Ishikawa (cell line): ENCODE measurements around the gene IL4R.

Experiments used
- CEBPB ChIP-seq: IDR thresholded peaks from 2 replicates; pipeline ENCODE4 v1.6.1; 2012
- CREB1 ChIP-seq: IDR thresholded peaks from 2 replicates; pipeline ENCODE4 v1.6.1; 2012; ENCODE audit warnings: low read depth
- EGR1 ChIP-seq: IDR thresholded peaks from 2 replicates; pipeline ENCODE4 v1.6.1; 2012
- EP300 ChIP-seq: IDR thresholded peaks from 2 replicates; pipeline ENCODE4 v1.6.1; 2012; ENCODE audit warnings: borderline replicate concordance
- FOXM1 ChIP-seq: IDR thresholded peaks from 2 replicates; pipeline ENCODE4 v1.6.1; 2012; ENCODE audit warnings: low read depth, borderline replicate concordance
- MAX ChIP-seq: IDR thresholded peaks from 2 replicates; pipeline ENCODE4 v1.6.1; 2012
- NFIC ChIP-seq: IDR thresholded peaks from 2 replicates; pipeline ENCODE4 v1.6.1; 2012
- RAD21 ChIP-seq: IDR thresholded peaks from 2 replicates; pipeline ENCODE4 v1.6.1; 2012; ENCODE audit warnings: low read depth
- REST ChIP-seq: IDR thresholded peaks from 2 replicates; pipeline ENCODE4 v1.6.1; 2012; ENCODE audit warnings: low read depth, mild to moderate bottlenecking
- TAF1 ChIP-seq: IDR thresholded peaks from 2 replicates; pipeline ENCODE4 v1.6.1; 2012; ENCODE audit warnings: low read depth, mild to moderate bottlenecking
- TCF12 ChIP-seq: IDR thresholded peaks from 2 replicates; pipeline ENCODE4 v1.6.1; 2012; ENCODE audit warnings: low read depth
- TEAD4 ChIP-seq: IDR thresholded peaks from 2 replicates; pipeline ENCODE4 v1.6.1; 2012
- USF1 ChIP-seq: IDR thresholded peaks from 2 replicates; pipeline ENCODE4 v1.6.1; 2012
- YY1 ChIP-seq: IDR thresholded peaks from 2 replicates; pipeline ENCODE4 v1.6.1; 2012; ENCODE audit warnings: low read depth
- ZBTB7A ChIP-seq: IDR thresholded peaks from 2 replicates; pipeline ENCODE4 v1.6.1; 2012; ENCODE audit warnings: low read depth

The IL4R gene

GRCh38 chr16:27287051-27287811, 26.5 kb upstream of the IL4R start:
- TF ChIP-seq TEAD4, result no peak
- TF ChIP-seq RAD21, result no peak
- TF ChIP-seq YY1, result no peak

- TF ChIP-seq USF1 (no peak), TAF1 (no peak), TCF12 (no peak), REST (no peak), NFIC (no peak), MAX (no peak)
These were observed 25.9 kb upstream of the IL4R start for GRCh38 chr16:27287887-27288286.

- TF ChIP-seq ZBTB7A (no peak), EGR1 (no peak), CREB1 (no peak), TEAD4 (no peak), CEBPB (no peak), NFIC (no peak), TCF12 (no peak), RAD21 (no peak), TAF1 (no peak), REST (no peak), MAX (no peak), YY1 (no peak), USF1 (no peak), EP300 (no peak), FOXM1 (no peak)
These were observed 24.1 kb upstream of the IL4R start for GRCh38 chr16:27289669-27290068.

GRCh38 chr16:27290562-27290961, 23.2 kb upstream of the IL4R start:
- no peak for TF ChIP-seq USF1
- TF ChIP-seq NFIC, result no peak
- TF ChIP-seq CEBPB, result no peak
- TF ChIP-seq TEAD4, result no peak
- no peak for TF ChIP-seq ZBTB7A
- no peak for TF ChIP-seq EP300
- no peak for TF ChIP-seq MAX
- no peak for TF ChIP-seq TAF1

- TF ChIP-seq EP300 (no peak), EGR1 (no peak), FOXM1 (no peak), REST (no peak), TAF1 (no peak), USF1 (no peak), MAX (no peak), RAD21 (no peak), TEAD4 (no peak), TCF12 (no peak), ZBTB7A (no peak), NFIC (no peak), CREB1 (no peak), CEBPB (no peak), YY1 (no peak)
These were observed 22.7 kb upstream of the IL4R start for GRCh38 chr16:27291106-27291505.
